Mesenchymal stem cell (in vitro differentiated cells and primary cell): ENCODE data around the gene ACOX1.

Source experiments
- DNase-seq: peaks from one replicate; pipeline ENCODE4 v3.0.0-alpha.2; 2013
- H2AFZ ChIP-seq: one replicate; pipeline ENCODE4 v1.6.1; 2013; ENCODE audit warnings: low read depth, mild to moderate bottlenecking, control low read depth, inconsistent platforms, low read length, moderate library complexity
- H2AK5ac ChIP-seq: 2 replicates; pipeline ENCODE4 v1.6.1; 2013; ENCODE audit warnings: low read length, moderate library complexity, mild to moderate bottlenecking, inconsistent platforms; ENCODE audit not compliant: severe bottlenecking
- H2BK120ac ChIP-seq: one replicate; pipeline ENCODE4 v1.6.1; 2013; ENCODE audit warnings: low read depth, mild to moderate bottlenecking, inconsistent platforms, low read length, moderate library complexity
- H2BK12ac ChIP-seq, 2 experiments: one replicate each; pipeline ENCODE4 v1.6.1; 2013; ENCODE audit warnings: inconsistent platforms in 2 of 2, low read length in 2 of 2, mild to moderate bottlenecking in 2 of 2, moderate library complexity in 2 of 2, control low read depth in 1 of 2
- H2BK15ac ChIP-seq: one replicate; pipeline ENCODE4 v1.6.1; 2013; ENCODE audit warnings: mild to moderate bottlenecking, low read depth, inconsistent platforms; ENCODE audit not compliant: poor library complexity, severe bottlenecking
- H2BK5ac ChIP-seq: 2 replicates; pipeline ENCODE4 v1.6.1; 2013; ENCODE audit warnings: low read depth, mild to moderate bottlenecking, low read length, control low read depth, inconsistent platforms; ENCODE audit not compliant: poor library complexity, severe bottlenecking
- H3K14ac ChIP-seq, 2 experiments: one replicate each; pipeline ENCODE4 v1.6.1; 2013; ENCODE audit warnings: inconsistent platforms in 2 of 2, low read length in 2 of 2, control low read depth in 1 of 2, mild to moderate bottlenecking in 1 of 2, moderate library complexity in 1 of 2
- H3K18ac ChIP-seq, 2 experiments: one replicate each; pipeline ENCODE4 v1.6.1; 2013; ENCODE audit warnings: inconsistent platforms in 2 of 2, low read length in 2 of 2, control low read depth in 1 of 2, low read depth in 1 of 2, mild to moderate bottlenecking in 1 of 2
- H3K23ac ChIP-seq, 2 experiments: one replicate each; pipeline ENCODE4 v1.6.1; 2013; ENCODE audit warnings: inconsistent platforms in 2 of 2, low read length in 2 of 2, mild to moderate bottlenecking in 2 of 2, moderate library complexity in 2 of 2, control low read depth in 1 of 2
- H3K27ac ChIP-seq: 2 replicates; pipeline ENCODE4 v1.5.1; 2013; ENCODE audit warnings: mild to moderate bottlenecking, moderate library complexity, low read length, control low read depth, inconsistent platforms; ENCODE audit not compliant: poor library complexity, severe bottlenecking
- H3K27me3 ChIP-seq, 2 experiments: 2 replicates each; pipeline versions ENCODE4 v1.6.1 to v1.7.0; 2013; ENCODE audit warnings: low read length in 2 of 2, mild to moderate bottlenecking in 2 of 2, moderate library complexity in 2 of 2, control low read depth in 1 of 2, inconsistent platforms in 1 of 2; ENCODE audit not compliant: control insufficient read depth in 1 of 2, insufficient read depth in 1 of 2
- H3K36me3 ChIP-seq, 2 experiments: 2 replicates each; pipeline versions ENCODE4 v1.6.1 to v1.7.0; 2013; ENCODE audit warnings: low read length in 2 of 2, control low read depth in 1 of 2, inconsistent platforms in 1 of 2, low read depth in 1 of 2, mild to moderate bottlenecking in 1 of 2; ENCODE audit not compliant: insufficient read depth in 2 of 2, control insufficient read depth in 1 of 2
- H3K4ac ChIP-seq, 2 experiments: one replicate each; pipeline ENCODE4 v1.6.1; 2013; ENCODE audit warnings: inconsistent platforms in 2 of 2, low read length in 2 of 2, mild to moderate bottlenecking in 2 of 2, moderate library complexity in 2 of 2, control low read depth in 1 of 2, low read depth in 1 of 2
- H3K4me1 ChIP-seq: 2 replicates; pipeline ENCODE4 v1.6.1; 2013; ENCODE audit warnings: low read depth, low read length, control low read depth; ENCODE audit not compliant: control insufficient read depth, insufficient read depth
- H3K4me2 ChIP-seq: 2 replicates; pipeline ENCODE4 v1.6.1; 2013; ENCODE audit warnings: low read length, mild to moderate bottlenecking, inconsistent platforms; ENCODE audit not compliant: poor library complexity, severe bottlenecking
- H3K4me3 ChIP-seq, 2 experiments: 2 replicates each; pipeline versions ENCODE4 v1.5.1 to v1.7.0; 2013; ENCODE audit warnings: low read length in 2 of 2, mild to moderate bottlenecking in 2 of 2, control low read depth in 1 of 2, low read depth in 1 of 2; ENCODE audit not compliant: insufficient read depth in 1 of 2
- H3K79me1 ChIP-seq: replicated peaks from 2 replicates; pipeline ENCODE4 v1.6.1; 2013; ENCODE audit warnings: mild to moderate bottlenecking, control low read depth, low read length, inconsistent platforms; ENCODE audit not compliant: poor library complexity, severe bottlenecking
- H3K9ac ChIP-seq: 2 replicates; pipeline ENCODE4 v1.7.0; 2013; ENCODE audit warnings: mild to moderate bottlenecking, low read length, moderate library complexity
- H3K9me3 ChIP-seq: 2 replicates; pipeline ENCODE4 v1.7.0; 2013; ENCODE audit warnings: mild to moderate bottlenecking, low read length; ENCODE audit not compliant: control insufficient read depth
- H4K8ac ChIP-seq: one replicate; pipeline ENCODE4 v1.6.1; 2013; ENCODE audit warnings: inconsistent platforms, mild to moderate bottlenecking, low read length, moderate library complexity
- H4K91ac ChIP-seq: one replicate; pipeline ENCODE4 v1.6.1; 2013; ENCODE audit warnings: mild to moderate bottlenecking, low read length, inconsistent platforms
- whole genome bisulfite sequencing: methylation state at CpG from one replicate; pipeline ENCODE4 v1.1.7; 2013; ENCODE audit warnings: mixed read lengths; 5-methylcytosine and 5-hydroxymethylcytosine counted together

ACOX1 gene

DNA sequence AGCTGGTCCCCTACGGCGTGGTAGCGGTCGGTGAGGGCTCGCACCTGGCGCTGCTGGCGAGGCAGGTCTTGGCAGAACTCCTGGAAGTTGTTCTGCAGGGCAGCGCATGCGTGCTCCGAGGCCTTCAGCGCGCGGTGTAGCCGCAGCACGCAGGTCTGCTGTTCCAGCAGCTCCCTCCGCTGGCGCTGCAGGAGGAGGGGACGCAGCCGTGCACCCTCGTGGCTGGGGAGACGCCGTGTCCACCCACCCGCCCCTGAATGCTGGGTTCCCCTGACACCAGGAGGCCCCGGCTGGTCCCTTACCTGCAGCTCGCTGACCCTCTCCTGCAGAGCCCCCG, 35.9 kb upstream of the ACOX1 start:
- no peak overlapping the region for H3K4ac ChIP-seq
- no peak overlapping the region for H3K4me2 ChIP-seq
- H3K18ac ChIP-seq: no peak overlapping the region
- H2AFZ ChIP-seq: no peak overlapping the region
- no peak overlapping the region for H3K4me3 ChIP-seq
- H4K91ac ChIP-seq: no peak overlapping the region
- H3K79me1 ChIP-seq: no peaks in the 10 kb centered on the region
- H2BK15ac ChIP-seq: no peak overlapping the region
- H3K9me3 ChIP-seq: no peaks in the 10 kb centered on the region
- no peak overlapping the region for H2AK5ac ChIP-seq
- 88% methylated on average over 26 of the region's 26 CpGs for WGBS
- H3K27ac ChIP-seq: no peak overlapping the region
- no peak for DNase-seq
- no peak overlapping the region for H2BK120ac ChIP-seq
- peaks cover 21% of the 10 kb centered on the region for H3K4me1 ChIP-seq
- H3K23ac ChIP-seq: no peak overlapping the region
- no peaks in the 10 kb centered on the region for H3K36me3 ChIP-seq
- H2BK12ac ChIP-seq: no peak overlapping the region
- H3K27me3 ChIP-seq: peaks cover 0 to 64% of the 10 kb centered on the region in 2 experiments
- H3K9ac ChIP-seq: no peak overlapping the region
- H4K8ac ChIP-seq: no peak overlapping the region
- H2BK5ac ChIP-seq: no peak overlapping the region
- H3K14ac ChIP-seq: no peak overlapping the region

DNA sequence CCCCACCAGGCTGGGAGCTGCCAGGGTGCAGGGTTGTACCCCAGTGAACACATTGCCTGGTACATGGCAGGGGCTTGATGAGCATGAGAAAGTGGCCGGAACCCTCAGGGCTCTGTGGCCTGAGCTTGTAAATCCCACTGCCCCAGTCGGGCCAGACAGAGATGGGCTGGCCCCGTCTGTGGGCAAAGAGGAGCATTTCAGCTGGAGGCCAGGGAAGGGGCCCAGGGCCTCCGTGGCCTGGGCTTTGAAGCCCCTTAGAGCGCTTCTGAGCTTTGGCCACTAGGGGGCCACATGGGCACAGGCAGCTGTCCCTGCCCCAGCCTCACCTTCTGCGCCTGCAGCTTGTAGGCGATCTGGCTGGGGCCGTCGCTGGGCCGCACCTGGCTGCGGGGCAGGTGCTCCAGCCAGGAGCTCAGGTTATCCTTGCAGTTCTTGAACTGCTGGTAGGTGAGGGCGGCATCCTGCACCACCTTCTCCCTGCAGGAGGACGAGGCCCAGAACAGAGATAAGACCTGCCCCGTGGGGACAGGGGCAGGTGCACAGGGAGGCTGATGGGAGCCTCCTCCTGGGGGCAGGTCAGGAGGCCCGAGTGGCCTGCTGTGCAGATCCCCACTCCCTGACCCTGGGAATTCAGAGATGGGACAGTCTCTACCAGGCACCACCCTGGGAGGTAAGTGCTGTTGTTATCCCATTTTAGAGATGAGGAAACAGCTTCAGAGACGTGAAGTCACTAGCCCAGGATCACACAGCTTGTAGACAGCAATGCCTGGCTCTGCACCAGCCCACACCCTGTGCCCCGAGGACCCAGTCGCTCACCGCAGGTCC, 35.3 kb upstream of the ACOX1 start:
- peaks cover 18% of the 10 kb centered on the region for H3K4me1 ChIP-seq
- no peak overlapping the region for H3K4me2 ChIP-seq
- peak overlapping the region in 1 of 2 experiments; percentile 57 for H3K14ac ChIP-seq
- no peak overlapping the region for H3K4ac ChIP-seq
- H3K23ac ChIP-seq: no peak overlapping the region
- 26% methylated on average over 19 of the region's 19 CpGs for WGBS
- H4K8ac ChIP-seq: peak overlapping the region; percentile 80
- H3K9me3 ChIP-seq: no peaks in the 10 kb centered on the region
- H2BK5ac ChIP-seq: no peak overlapping the region
- H3K4me3 ChIP-seq: no peak overlapping the region
- no peaks in the 10 kb centered on the region for H3K36me3 ChIP-seq
- no peak overlapping the region for H2BK120ac ChIP-seq
- H3K27ac ChIP-seq: no peak overlapping the region
- H3K27me3 ChIP-seq: peaks cover 0 to 63% of the 10 kb centered on the region in 2 experiments
- H2AK5ac ChIP-seq: peak overlapping the region; percentile 20
- DNase-seq: peak; percentile 68
- no peak overlapping the region for H2AFZ ChIP-seq
- no peak overlapping the region for H2BK15ac ChIP-seq
- peak overlapping the region in 1 of 2 experiments; percentile 8 for H2BK12ac ChIP-seq
- no peak overlapping the region for H4K91ac ChIP-seq
- H3K9ac ChIP-seq: no peak overlapping the region
- H3K79me1 ChIP-seq: no peaks in the 10 kb centered on the region
- no peak overlapping the region for H3K18ac ChIP-seq

DNA sequence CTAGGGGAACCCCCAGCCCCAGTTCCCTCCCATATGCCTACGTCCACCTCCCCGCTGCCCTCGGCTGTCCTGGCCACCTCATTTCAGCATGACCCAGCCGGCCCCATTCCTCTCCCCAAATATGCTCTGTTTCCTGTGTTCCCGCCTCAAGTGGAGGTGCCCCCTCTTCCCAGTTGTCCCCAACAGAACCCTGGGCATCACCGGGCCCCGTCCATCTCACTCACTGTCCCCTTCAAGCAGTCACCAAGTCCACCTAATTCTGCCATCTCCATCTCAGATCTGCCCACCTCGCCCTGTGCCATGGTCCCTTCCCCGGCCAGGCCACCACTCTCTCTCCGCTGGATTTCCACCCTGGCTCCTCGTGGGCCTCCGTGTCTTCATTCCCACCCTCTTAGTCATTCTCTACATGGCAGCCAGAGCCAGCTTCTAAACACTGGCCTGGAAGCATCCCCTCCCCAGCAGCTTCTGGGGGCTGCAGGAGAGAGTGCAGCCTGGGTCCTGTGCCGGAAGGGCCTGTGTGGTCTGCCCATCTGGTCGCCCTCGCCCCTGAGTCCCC, 34.5 kb upstream of the ACOX1 start:
- Histone ChIP-seq H2BK120ac (no peak overlapping the region), H2BK15ac (no peak overlapping the region), H2BK12ac (no peak overlapping the region), H3K27me3 (peaks cover 0 to 56% of the 10 kb centered on the region in 2 experiments), H3K4ac (no peak overlapping the region), H3K4me2 (no peak overlapping the region), H4K91ac (peak overlapping the region; percentile 43), H3K18ac (no peak overlapping the region), H3K9me3 (no peaks in the 10 kb centered on the region), H3K23ac (no peak overlapping the region), H3K4me1 (peaks cover 13% of the 10 kb centered on the region), H2AFZ (no peak overlapping the region), H3K79me1 (no peaks in the 10 kb centered on the region), H3K27ac (no peak overlapping the region), H4K8ac (no peak overlapping the region), H3K4me3 (no peak overlapping the region), H2BK5ac (no peak overlapping the region), H3K9ac (no peak overlapping the region), H2AK5ac (peak overlapping the region; percentile 1), H3K36me3 (peaks cover 0 to under 1% of the 10 kb centered on the region in 2 experiments), H3K14ac (no peak overlapping the region)
- DNase-seq: peak; percentile 4
- WGBS: 69% methylated on average over 15 of the region's 15 CpGs

DNA sequence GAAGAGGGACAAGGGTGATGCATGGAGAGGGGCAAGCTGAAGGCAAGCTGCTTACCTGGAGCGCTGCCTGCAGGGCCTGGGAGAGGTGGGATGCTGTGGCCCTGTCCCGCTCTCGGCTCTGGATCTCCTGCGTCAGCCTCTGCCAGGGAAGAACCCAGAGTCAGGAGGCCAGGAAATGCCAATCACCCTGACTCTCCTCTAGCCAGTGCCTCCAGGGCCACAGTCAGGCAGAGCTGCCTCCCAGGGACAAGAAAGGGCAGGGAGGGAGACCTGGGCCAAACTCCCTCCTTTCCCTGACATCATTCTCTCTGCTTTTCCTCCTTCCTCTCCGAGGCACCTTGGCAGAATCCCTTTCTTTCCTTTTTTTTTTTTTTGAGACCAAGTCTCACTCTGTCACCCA, 33.0 kb upstream of the ACOX1 start:
- 86% methylated on average over 5 of the region's 5 CpGs for WGBS
- peaks cover 0 to 7% of the 10 kb centered on the region in 2 experiments for H3K36me3 ChIP-seq

More for the DNA sequence above, 33.0 kb upstream of the ACOX1 start:
- H2AFZ ChIP-seq: no peak overlapping the region
- H3K14ac ChIP-seq: no peak overlapping the region
- H3K79me1 ChIP-seq: no peaks in the 10 kb centered on the region
- H3K9ac ChIP-seq: no peak overlapping the region
- H3K4me3 ChIP-seq: no peak overlapping the region
- peaks cover 13% of the 10 kb centered on the region for H3K4me1 ChIP-seq
- no peak overlapping the region for H3K4ac ChIP-seq
- no peak overlapping the region for H2BK5ac ChIP-seq
- no peak overlapping the region for H2BK12ac ChIP-seq
- no peak overlapping the region for H3K23ac ChIP-seq
- peaks cover 0 to 46% of the 10 kb centered on the region in 2 experiments for H3K27me3 ChIP-seq
- no peak overlapping the region for H2BK120ac ChIP-seq
- no peak overlapping the region for H3K4me2 ChIP-seq
- no peak overlapping the region for H3K27ac ChIP-seq
- no peak overlapping the region for H3K18ac ChIP-seq
- peak overlapping the region; percentile 25 for H4K91ac ChIP-seq
- no peak overlapping the region for H4K8ac ChIP-seq
- no peak overlapping the region for H2BK15ac ChIP-seq
- H3K9me3 ChIP-seq: no peaks in the 10 kb centered on the region
- DNase-seq: no peak
- H2AK5ac ChIP-seq: no peak overlapping the region
